Kidney (tissue), 14 donors: ENCODE measurements around the gene MTA3. TPM values are rescaled to one million over a fixed set of nuclear protein-coding genes. Genes with fewer than 3 reads are reported as not detected.

Experiments used
- DNase-seq, 5 donors: peaks; one replicate each; pipeline ENCODE4 v3.0.0-alpha.2; 2013 to 2020
- FAIRE-seq: peaks from 2 replicates; lab custom pipeline; 2012; peaks lifted over from hg19 to GRCh38; lab: Jason Lieb, UNC
- H3K27ac ChIP-seq, 2 donors: one replicate each; pipeline ENCODE4 v1.7.0; 2013; ENCODE audit warnings: low read depth in 2 of 2, low read length in 2 of 2, inconsistent platforms in 1 of 2
- H3K27me3 ChIP-seq: one replicate; pipeline ENCODE4 v1.7.1; 2013; ENCODE audit warnings: low read length, inconsistent platforms; ENCODE audit not compliant: control insufficient read depth, insufficient read depth
- H3K36me3 ChIP-seq, 3 donors: one replicate each; pipeline versions ENCODE4 v1.7.0 to v1.7.1; 2013; ENCODE audit warnings: low read length in 3 of 3, control low read depth in 1 of 3, inconsistent platforms in 1 of 3; ENCODE audit not compliant: insufficient read depth in 3 of 3, control insufficient read depth in 2 of 3
- H3K4me1 ChIP-seq, 3 donors: one replicate each; pipeline versions ENCODE4 v1.7.0 to v1.7.1; 2013; ENCODE audit warnings: low read length in 3 of 3, inconsistent platforms in 1 of 3, low read depth in 1 of 3; ENCODE audit not compliant: control insufficient read depth in 2 of 3, insufficient read depth in 2 of 3
- H3K4me3 ChIP-seq, 3 donors: one replicate each; pipeline versions ENCODE4 v1.7.0 to v1.8.1; 2013; ENCODE audit warnings: low read length in 3 of 3, control low read depth in 1 of 3, inconsistent platforms in 1 of 3
- H3K9ac ChIP-seq, 3 donors: one replicate each; pipeline versions ENCODE4 v1.7.0 to v1.7.1; 2013; ENCODE audit warnings: low read length in 3 of 3, control low read depth in 1 of 3, inconsistent platforms in 1 of 3
- H3K9me3 ChIP-seq, 3 donors: one replicate each; pipeline versions ENCODE4 v1.7.0 to v1.7.1; 2013; ENCODE audit warnings: low read length in 3 of 3, control low read depth in 1 of 3, inconsistent platforms in 1 of 3; ENCODE audit not compliant: control insufficient read depth in 2 of 3, insufficient read depth in 1 of 3
- intact Hi-C: fragments of 100-400 bp; cut with DNase I; formaldehyde crosslinking; loops from one replicate; pipeline ENCODE4 v1.11.1; 2022
- polyA plus RNA-seq: library from polyadenylated mRNA; stranded (reverse); fragments of 350-450 nt; fragmentation: Illumina TruSeq; extraction: RNeasy Lipid Tissue Mini Kit (QIAGEN cat#74804); gene quantifications from one replicate; pipeline ENCODE4 v1.2.3, GENCODE V29; 2014; ENCODE audit warnings: low read depth, low replicate concordance; ENCODE audit not compliant: insufficient read depth
- total RNA-seq: library from RNA; stranded (reverse); fragmentation: NEBNext Ultra II Directional; extraction: Animal tissue kit (Norgen Biotek cat#: 25700); gene quantifications from one replicate; pipeline ENCODE4 v1.2.1, GENCODE V29; 2021
- TF ChIP-seq, protein P1 (sequence below): IDR thresholded peaks from 3 replicates; pipeline ENCODE4 v1.5.1; 2012; ENCODE audit warnings: mild to moderate bottlenecking, moderate library complexity, borderline replicate concordance; ENCODE audit not compliant: insufficient read depth; ENCODE audit errors: extremely low read depth
- donor health status: control.
- donor health status: control.
- donor health status: control.
- donor health status: control.
- donor health status: control.
- donor health status: DM: yes; HTN: yes; CAD: no.
- donor health status: Normal renal cell carcinoma (clear cell type).

Gene MTA3
- total and polyA plus RNA-seq, 2 donors from 2014 or later = 27.7 to 35.2 TPM

DNA sequence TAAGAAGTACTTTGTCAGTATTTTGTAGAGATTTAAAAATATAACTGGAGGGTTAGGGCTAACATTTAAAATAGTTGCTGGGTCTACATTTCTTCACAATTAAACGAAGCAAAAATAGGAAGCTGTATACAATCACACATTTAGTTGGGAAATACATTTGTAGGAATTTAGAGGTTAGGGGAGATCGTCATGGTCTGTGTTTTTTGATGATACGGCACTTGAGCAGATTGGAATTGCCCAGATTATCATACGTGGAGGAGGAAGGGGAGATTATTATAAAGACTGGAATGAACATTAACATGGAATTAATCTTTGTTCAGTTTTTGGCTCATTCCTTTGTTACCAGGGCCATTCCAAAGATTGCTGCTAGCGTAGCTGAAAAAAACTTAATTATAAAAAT lies 84.6 kb downstream of the MTA3 start:
- Histone ChIP-seq H3K27ac (no peak overlapping the region), H3K4me1 (no peaks in the 10 kb centered on the region), H3K4me3 (no peak overlapping the region), H3K9me3 (no peaks in the 10 kb centered on the region), H3K36me3 (peaks cover 0 to 5% (median 3%) of the 10 kb centered on the region in 3 donors), H3K9ac (no peak overlapping the region), H3K27me3 (no peaks in the 10 kb centered on the region)
- TF ChIP-seq, protein P1, sequence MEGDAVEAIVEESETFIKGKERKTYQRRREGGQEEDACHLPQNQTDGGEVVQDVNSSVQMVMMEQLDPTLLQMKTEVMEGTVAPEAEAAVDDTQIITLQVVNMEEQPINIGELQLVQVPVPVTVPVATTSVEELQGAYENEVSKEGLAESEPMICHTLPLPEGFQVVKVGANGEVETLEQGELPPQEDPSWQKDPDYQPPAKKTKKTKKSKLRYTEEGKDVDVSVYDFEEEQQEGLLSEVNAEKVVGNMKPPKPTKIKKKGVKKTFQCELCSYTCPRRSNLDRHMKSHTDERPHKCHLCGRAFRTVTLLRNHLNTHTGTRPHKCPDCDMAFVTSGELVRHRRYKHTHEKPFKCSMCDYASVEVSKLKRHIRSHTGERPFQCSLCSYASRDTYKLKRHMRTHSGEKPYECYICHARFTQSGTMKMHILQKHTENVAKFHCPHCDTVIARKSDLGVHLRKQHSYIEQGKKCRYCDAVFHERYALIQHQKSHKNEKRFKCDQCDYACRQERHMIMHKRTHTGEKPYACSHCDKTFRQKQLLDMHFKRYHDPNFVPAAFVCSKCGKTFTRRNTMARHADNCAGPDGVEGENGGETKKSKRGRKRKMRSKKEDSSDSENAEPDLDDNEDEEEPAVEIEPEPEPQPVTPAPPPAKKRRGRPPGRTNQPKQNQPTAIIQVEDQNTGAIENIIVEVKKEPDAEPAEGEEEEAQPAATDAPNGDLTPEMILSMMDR = no peak
- DNase-seq (no peak), FAIRE-seq (no peak)
- intact Hi-C loops = no loop called here

DNA sequence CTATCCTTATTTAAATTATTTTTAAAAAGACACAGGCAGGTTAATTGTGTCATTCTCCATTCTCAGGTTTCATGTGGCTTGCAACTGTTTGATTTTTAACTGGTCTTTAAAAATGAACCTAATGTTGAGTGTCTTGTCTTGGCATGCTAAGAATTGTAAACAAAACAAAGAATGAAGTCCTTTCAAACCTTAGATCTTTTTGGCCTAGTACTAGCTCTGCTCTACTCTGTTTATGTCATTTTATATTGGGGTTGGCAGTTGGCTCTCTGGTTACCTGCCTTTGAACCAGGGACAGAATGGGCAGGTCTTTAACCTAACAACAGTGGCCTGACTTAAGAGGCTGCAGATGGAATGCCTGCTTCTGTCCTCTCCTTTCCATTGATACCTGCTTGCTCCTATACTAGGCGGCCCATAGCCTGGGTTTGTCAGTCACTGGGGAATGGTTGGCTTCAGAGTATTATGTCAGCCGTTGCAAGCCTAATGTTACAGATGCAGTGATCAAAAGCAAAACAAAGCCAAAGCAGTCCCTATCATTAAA lies 85.5 kb downstream of the MTA3 start:
- TF ChIP-seq, protein P1 = no peak
- Histone ChIP-seq H3K27me3 (no peaks in the 10 kb centered on the region), H3K27ac (no peak overlapping the region), H3K4me3 (no peak overlapping the region), H3K9ac (no peak overlapping the region), H3K36me3 (peaks cover 3 to 5% (median 4%) of the 10 kb centered on the region in 3 donors), H3K9me3 (no peaks in the 10 kb centered on the region), H3K4me1 (no peaks in the 10 kb centered on the region)
- no peak for DNase-seq
- FAIRE-seq = no peak
- intact Hi-C loops = no loop called here

DNA sequence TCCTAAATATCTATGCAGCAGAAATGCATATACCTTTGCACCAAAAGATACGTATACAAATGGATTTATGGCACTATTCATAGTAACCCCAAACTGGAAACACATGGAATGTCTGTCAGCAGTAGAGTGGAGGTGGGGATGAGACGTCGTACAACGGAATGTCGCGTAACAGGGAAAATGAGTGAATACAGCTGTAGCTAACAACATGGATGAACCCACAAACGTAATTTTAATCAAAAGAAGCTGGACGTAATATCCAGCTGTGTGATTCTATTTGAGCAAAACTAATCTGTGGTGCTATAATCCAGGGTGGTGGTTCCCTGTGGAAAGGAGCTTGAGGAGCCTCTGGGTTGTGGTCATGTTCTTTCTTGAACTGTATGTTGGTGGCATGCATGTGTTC lies 89.9 kb downstream of the MTA3 start:
- Histone ChIP-seq H3K27me3 (no peaks in the 10 kb centered on the region), H3K27ac (no peak overlapping the region), H3K4me1 (no peaks in the 10 kb centered on the region), H3K9me3 (no peaks in the 10 kb centered on the region), H3K36me3 (peaks cover 3 to 5% (median 4%) of the 10 kb centered on the region in 3 donors), H3K4me3 (no peak overlapping the region), H3K9ac (no peak overlapping the region)
- FAIRE-seq (no peak), DNase-seq (no peak)
- intact Hi-C loops = no loop called here
- TF ChIP-seq, protein P1 = no peak

DNA sequence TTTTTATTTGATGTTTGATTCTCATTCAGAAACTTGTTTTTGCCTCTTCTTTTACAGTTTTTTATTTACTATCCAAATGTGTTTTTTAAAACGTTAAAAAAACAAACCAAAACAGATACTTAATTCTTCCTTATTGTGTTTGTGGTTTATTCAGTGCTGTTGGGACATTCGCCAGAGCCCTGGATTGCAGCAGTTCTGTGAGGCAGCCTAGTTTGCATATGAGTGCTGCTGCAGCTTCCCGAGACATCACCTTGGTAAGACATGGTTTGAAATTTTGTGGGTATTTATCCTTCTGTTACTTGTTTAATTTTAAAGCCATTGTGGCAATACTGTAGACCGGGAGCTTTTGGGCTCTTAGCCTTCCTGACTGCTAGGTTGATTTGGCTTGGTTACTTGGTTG lies 91.2 kb downstream of the MTA3 start:
- FAIRE-seq (no peak), DNase-seq (no peak)
- H3K9me3 ChIP-seq = no peaks in the 10 kb centered on the region
- TF ChIP-seq, protein P1 = no peak
- no peaks in the 10 kb centered on the region for H3K27me3 ChIP-seq
- H3K9ac ChIP-seq = no peak overlapping the region
- peaks cover 0 to 2% (median 0%) of the 10 kb centered on the region in 3 donors for H3K4me1 ChIP-seq
- peaks cover 3 to 5% (median 4%) of the 10 kb centered on the region in 3 donors for H3K36me3 ChIP-seq
- no peak overlapping the region for H3K27ac ChIP-seq
- H3K4me3 ChIP-seq = no peak overlapping the region
- intact Hi-C loops = loop anchor here (10.0 kb wide), 1 partner anchor 145 kb away; no protein-coding TSS in a partner anchor
